HL-60 (cell line): ENCODE data around the gene DMRT1.

Experiments
- DNase-seq, 2 experiments: peaks; one replicate each; pipeline ENCODE4 v3.0.0-alpha.2; 2010 to 2020; ENCODE audit warnings: low read depth in 1 of 2, low spot score in 1 of 2
- H3K27ac ChIP-seq: fragments of 250-450 bp; sonication (Bioruptor Pico); replicated peaks from 2 replicates; pipeline ENCODE4 v1.5.1; 2020; ENCODE audit warnings: mild to moderate bottlenecking, moderate library complexity
- H3K27me3 ChIP-seq: fragments of 250-450 bp; sonication (Bioruptor Pico); 2 replicates; pipeline ENCODE4 v1.5.1; 2021; ENCODE audit warnings: mild to moderate bottlenecking, moderate library complexity; ENCODE audit not compliant: insufficient read depth, poor library complexity, severe bottlenecking
- H3K4me3 ChIP-seq: replicated peaks from 2 replicates; pipeline ENCODE4 v1.5.1; 2011; ENCODE audit warnings: mild to moderate bottlenecking, control low read depth, low read length; ENCODE audit not compliant: insufficient read depth
- GABPA ChIP-seq: IDR thresholded peaks from 2 replicates; pipeline ENCODE4 v1.6.1; 2012; ENCODE audit warnings: low read depth
- POLR2AphosphoS5 ChIP-seq: IDR thresholded peaks from 2 replicates; pipeline ENCODE4 v1.6.1; 2012; ENCODE audit warnings: low read depth
- SPI1 ChIP-seq: IDR thresholded peaks from 2 replicates; pipeline ENCODE4 v1.6.1; 2012; ENCODE audit warnings: low read depth, mild to moderate bottlenecking, borderline replicate concordance
- TF ChIP-seq, protein P1 (sequence below): IDR thresholded peaks from 2 replicates; pipeline ENCODE4 v1.6.1; 2012; ENCODE audit warnings: low read depth; ENCODE audit not compliant: insufficient replicate concordance
- TF ChIP-seq, protein P2 (sequence below): IDR thresholded peaks from one replicate; pipeline ENCODE4 v1.5.1; 2011; ENCODE audit warnings: low read length, control low read depth, inconsistent platforms; ENCODE audit not compliant: insufficient read depth

The DMRT1 gene

DNA sequence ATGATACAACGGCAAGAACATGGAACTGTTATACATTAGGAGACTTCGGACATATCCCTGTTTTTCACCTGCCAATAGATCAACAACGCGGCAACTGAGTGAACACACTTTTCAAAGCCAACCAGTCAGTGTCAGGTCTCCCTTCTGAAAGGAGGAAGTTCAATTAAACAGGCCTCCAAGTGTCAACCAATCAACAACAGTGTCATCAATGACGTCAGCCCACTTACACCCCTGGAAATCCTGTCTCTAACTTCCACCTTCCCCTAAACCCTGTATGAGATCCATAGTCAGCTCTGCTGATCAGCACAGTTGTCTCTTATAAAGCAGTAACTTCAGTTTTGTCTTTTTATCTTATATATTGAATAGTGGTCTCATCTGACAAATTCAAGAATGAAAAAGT, 171.5 kb downstream of the DMRT1 start:
- Histone ChIP-seq H3K27me3 (no peaks in the 10 kb centered on the region), H3K27ac (no peak overlapping the region), H3K4me3 (no peak overlapping the region)
- no peak for DNase-seq
- TF ChIP-seq, protein P1, sequence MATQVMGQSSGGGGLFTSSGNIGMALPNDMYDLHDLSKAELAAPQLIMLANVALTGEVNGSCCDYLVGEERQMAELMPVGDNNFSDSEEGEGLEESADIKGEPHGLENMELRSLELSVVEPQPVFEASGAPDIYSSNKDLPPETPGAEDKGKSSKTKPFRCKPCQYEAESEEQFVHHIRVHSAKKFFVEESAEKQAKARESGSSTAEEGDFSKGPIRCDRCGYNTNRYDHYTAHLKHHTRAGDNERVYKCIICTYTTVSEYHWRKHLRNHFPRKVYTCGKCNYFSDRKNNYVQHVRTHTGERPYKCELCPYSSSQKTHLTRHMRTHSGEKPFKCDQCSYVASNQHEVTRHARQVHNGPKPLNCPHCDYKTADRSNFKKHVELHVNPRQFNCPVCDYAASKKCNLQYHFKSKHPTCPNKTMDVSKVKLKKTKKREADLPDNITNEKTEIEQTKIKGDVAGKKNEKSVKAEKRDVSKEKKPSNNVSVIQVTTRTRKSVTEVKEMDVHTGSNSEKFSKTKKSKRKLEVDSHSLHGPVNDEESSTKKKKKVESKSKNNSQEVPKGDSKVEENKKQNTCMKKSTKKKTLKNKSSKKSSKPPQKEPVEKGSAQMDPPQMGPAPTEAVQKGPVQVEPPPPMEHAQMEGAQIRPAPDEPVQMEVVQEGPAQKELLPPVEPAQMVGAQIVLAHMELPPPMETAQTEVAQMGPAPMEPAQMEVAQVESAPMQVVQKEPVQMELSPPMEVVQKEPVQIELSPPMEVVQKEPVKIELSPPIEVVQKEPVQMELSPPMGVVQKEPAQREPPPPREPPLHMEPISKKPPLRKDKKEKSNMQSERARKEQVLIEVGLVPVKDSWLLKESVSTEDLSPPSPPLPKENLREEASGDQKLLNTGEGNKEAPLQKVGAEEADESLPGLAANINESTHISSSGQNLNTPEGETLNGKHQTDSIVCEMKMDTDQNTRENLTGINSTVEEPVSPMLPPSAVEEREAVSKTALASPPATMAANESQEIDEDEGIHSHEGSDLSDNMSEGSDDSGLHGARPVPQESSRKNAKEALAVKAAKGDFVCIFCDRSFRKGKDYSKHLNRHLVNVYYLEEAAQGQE, result no peak
- TF ChIP-seq, protein P2, sequence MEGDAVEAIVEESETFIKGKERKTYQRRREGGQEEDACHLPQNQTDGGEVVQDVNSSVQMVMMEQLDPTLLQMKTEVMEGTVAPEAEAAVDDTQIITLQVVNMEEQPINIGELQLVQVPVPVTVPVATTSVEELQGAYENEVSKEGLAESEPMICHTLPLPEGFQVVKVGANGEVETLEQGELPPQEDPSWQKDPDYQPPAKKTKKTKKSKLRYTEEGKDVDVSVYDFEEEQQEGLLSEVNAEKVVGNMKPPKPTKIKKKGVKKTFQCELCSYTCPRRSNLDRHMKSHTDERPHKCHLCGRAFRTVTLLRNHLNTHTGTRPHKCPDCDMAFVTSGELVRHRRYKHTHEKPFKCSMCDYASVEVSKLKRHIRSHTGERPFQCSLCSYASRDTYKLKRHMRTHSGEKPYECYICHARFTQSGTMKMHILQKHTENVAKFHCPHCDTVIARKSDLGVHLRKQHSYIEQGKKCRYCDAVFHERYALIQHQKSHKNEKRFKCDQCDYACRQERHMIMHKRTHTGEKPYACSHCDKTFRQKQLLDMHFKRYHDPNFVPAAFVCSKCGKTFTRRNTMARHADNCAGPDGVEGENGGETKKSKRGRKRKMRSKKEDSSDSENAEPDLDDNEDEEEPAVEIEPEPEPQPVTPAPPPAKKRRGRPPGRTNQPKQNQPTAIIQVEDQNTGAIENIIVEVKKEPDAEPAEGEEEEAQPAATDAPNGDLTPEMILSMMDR, result no peak
- TF ChIP-seq GABPA (no peak), POLR2AphosphoS5 (no peak), SPI1 (no peak)

DNA sequence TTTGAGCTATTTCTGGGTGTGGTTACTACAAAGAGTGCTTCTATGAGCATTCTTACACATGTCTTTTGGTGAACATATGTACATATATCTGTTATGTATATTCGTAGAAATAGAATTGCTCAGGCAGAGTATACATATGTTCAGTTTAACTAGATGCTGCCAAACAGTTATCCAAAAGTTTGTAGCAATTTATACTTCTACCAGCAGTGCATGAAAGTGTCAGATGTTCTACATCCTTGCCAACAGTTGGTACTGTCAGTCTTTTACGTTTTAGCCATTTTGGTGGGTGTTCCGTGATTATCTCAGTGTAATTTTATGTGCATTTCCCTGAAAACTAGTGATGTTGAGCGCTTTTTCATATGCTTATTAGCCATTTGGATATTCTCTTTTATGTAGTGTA, 172.7 kb downstream of the DMRT1 start:
- DNase-seq, result no peak
- H3K27ac ChIP-seq, result no peak overlapping the region
- TF ChIP-seq, protein P1, result no peak
- TF ChIP-seq, protein P2, result no peak
- TF ChIP-seq GABPA (no peak), POLR2AphosphoS5 (no peak), SPI1 (no peak)
- H3K27me3 ChIP-seq, result no peaks in the 10 kb centered on the region
- H3K4me3 ChIP-seq, result no peak overlapping the region

DNA sequence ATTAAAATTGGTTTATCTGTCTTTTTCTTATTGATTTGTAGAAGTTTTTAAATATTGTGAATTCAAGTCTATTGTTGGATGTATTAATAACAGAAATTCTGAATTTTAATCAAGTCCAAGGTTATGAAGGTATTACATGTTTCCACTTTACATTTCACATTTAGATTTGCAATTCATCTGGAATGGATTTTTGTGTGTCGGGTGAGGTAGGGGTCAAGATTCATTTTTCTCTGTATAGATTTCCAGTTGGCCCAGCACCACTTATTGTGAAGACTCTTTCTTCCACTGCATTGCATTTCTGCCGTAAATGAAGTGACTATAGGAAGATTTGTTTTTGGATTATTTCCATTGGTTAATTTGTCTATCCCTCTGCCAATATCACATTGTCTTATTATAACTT, 173.1 kb downstream of the DMRT1 start:
- H3K27me3 ChIP-seq, result no peaks in the 10 kb centered on the region
- H3K4me3 ChIP-seq, result no peak overlapping the region
- H3K27ac ChIP-seq, result no peak overlapping the region
- no peak for TF ChIP-seq POLR2AphosphoS5
- TF ChIP-seq, protein P1, result no peak
- TF ChIP-seq SPI1, result no peak
- DNase-seq, result no peak

DNA sequence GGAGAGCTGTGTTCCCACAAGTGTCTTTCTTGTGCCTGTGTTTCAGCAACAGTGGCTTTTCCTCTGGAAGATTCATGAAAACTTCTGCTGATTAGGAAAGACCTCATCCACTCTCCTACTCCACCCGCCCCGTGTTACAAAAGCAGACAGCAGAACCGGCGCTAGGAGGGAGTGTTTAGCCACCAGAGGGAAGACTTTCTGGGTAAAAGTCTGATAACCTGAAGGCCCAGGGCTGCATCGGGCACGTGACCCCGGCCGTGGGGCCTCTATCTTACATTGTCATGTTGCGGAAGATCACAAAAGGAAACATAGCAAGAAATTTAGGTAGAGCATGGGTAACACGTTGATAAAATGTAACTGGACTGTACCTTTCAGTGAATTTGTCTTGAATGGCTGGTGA, 176.6 kb downstream of the DMRT1 start:
- DNase-seq, result peak in 1 of 2 experiments; percentile 33
- H3K4me3 ChIP-seq, result no peak overlapping the region

More for the DNA sequence above, 176.6 kb downstream of the DMRT1 start:
- H3K27ac ChIP-seq, result no peak overlapping the region
- H3K27me3 ChIP-seq, result no peaks in the 10 kb centered on the region
- TF ChIP-seq SPI1 (no peak), GABPA (no peak), POLR2AphosphoS5 (no peak)
- TF ChIP-seq, protein P2, result no peak
- TF ChIP-seq, protein P1, result no peak
